GM12878 (cell line): ENCODE results near the gene HSF5. TPM values are rescaled to one million over a fixed set of nuclear protein-coding genes. Genes with fewer than 3 reads are reported as not detected.

Experiments used
- ATAC-seq: fragments of 200-7000 bp; cut with Tn5 transposase; 3 replicates; pipeline ENCODE4 v1.9.1; 2020; ENCODE audit warnings: mild to moderate bottlenecking, moderate library complexity
- BruUV-seq: library from RNA; stranded (reverse); fragments of 400-500 nt; replicated peaks from 2 replicates; lab custom pipeline; 2021; lab: Mats Ljungman, UMichigan
- CTCF ChIA-PET: fragments of 300-600 bp; sonication (Branson Sonifier 250); formaldehyde crosslinking; extraction: SDS; loops from one replicate; lab custom pipeline; 2021; ENCODE audit warnings: inconsistent platforms; lab: Yijun Ruan, JAX
- POLR2A ChIA-PET: fragments of 350-600 bp; formaldehyde crosslinking; extraction: SDS; loops from one replicate; lab custom pipeline; 2021; ENCODE audit warnings: inconsistent platforms; lab: Charles Lee
- RAD21 ChIA-PET: fragments of 300-600 bp; sonication (Branson Sonifier 250); formaldehyde crosslinking; loops from one replicate; lab custom pipeline; 2023; ENCODE audit warnings: antibody characterized with exemption; ENCODE audit not compliant: unreplicated experiment; lab: Charles Lee
- SMC1A ChIA-PET: fragments of 300-600 bp; sonication (Branson Sonifier 250); formaldehyde crosslinking; loops from one replicate; lab custom pipeline; 2023; ENCODE audit not compliant: unreplicated experiment, uncharacterized antibody; lab: Charles Lee
- DNase-seq: peaks from one replicate; pipeline ENCODE4 v3.0.0-alpha.2; 2011; ENCODE audit warnings: low read depth, low spot score
- FAIRE-seq: peaks from 3 replicates; lab custom pipeline; 2011; peaks lifted over from hg19 to GRCh38; lab: Jason Lieb, UNC
- H2AFZ ChIP-seq: 2 replicates; pipeline ENCODE4 v1.6.0; 2011; ENCODE audit warnings: low read depth, low read length, control low read depth; ENCODE audit not compliant: control insufficient read depth
- H3K27ac ChIP-seq: 2 replicates; pipeline ENCODE4 v1.5.1; 2011; ENCODE audit warnings: control low read depth; ENCODE audit not compliant: control insufficient read depth, insufficient read depth
- H3K27me3 ChIP-seq, 2 experiments: replicated peaks in 1 of 2; 2 replicates each; pipeline versions ENCODE4 v1.6.0 to v1.6.1; 2011; ENCODE audit warnings: low read length in 1 of 2; ENCODE audit not compliant: control insufficient read depth in 2 of 2, insufficient read depth in 2 of 2
- H3K36me3 ChIP-seq, 2 experiments: 2 replicates each; pipeline ENCODE4 v1.5.1; 2011; ENCODE audit warnings: low read length in 1 of 2; ENCODE audit not compliant: control insufficient read depth in 2 of 2, insufficient read depth in 2 of 2
- H3K4me1 ChIP-seq: 2 replicates; pipeline ENCODE4 v1.6.1; 2011; ENCODE audit warnings: mild to moderate bottlenecking, low read length, moderate library complexity, mixed read lengths; ENCODE audit not compliant: control insufficient read depth, insufficient read depth
- H3K4me2 ChIP-seq: 2 replicates; pipeline ENCODE4 v1.6.0; 2011; ENCODE audit warnings: control low read depth; ENCODE audit not compliant: control insufficient read depth, insufficient read depth
- H3K4me3 ChIP-seq: fragments of 200-600 bp; sonication (generic); 2 replicates; pipeline ENCODE4 v1.5.1; 2016
- H3K79me2 ChIP-seq: 2 replicates; pipeline ENCODE4 v1.6.0; 2011; ENCODE audit warnings: low read length; ENCODE audit not compliant: control insufficient read depth, insufficient read depth
- H3K9ac ChIP-seq: 2 replicates; pipeline ENCODE4 v1.8.0; 2011; ENCODE audit warnings: low read length, control low read depth, mixed read lengths; ENCODE audit not compliant: control insufficient read depth, insufficient read depth
- H3K9me3 ChIP-seq: replicated peaks from 3 replicates; pipeline ENCODE4 v1.5.1; 2011; ENCODE audit warnings: mild to moderate bottlenecking, low read length; ENCODE audit not compliant: control insufficient read depth, insufficient read depth
- H4K20me1 ChIP-seq: 2 replicates; pipeline ENCODE4 v1.6.0; 2011; ENCODE audit not compliant: control insufficient read depth, insufficient read depth
- CREB1 ChIP-seq: IDR thresholded peaks from 2 replicates; pipeline ENCODE4 v1.6.1; 2012; ENCODE audit warnings: low read depth, mild to moderate bottlenecking, inconsistent platforms
- CTCF ChIP-seq, 3 experiments: IDR thresholded peaks in 2 of 3; conservative IDR thresholded peaks in 1 of 3; 2 replicates each; pipeline ENCODE4 v1.5.1; 2011; ENCODE audit warnings: low read depth in 3 of 3, low read length in 3 of 3, mild to moderate bottlenecking in 3 of 3, control low read depth in 2 of 3, moderate library complexity in 2 of 3, inconsistent platforms in 1 of 3, mixed read lengths in 1 of 3; ENCODE audit not compliant: control insufficient read depth in 2 of 3, insufficient read depth in 1 of 3; ENCODE audit errors: extremely low read depth in 1 of 3
- NRF1 ChIP-seq: conservative IDR thresholded peaks from 2 replicates; pipeline ENCODE4 v1.6.1; 2011; ENCODE audit warnings: mild to moderate bottlenecking, low read depth, low read length, improper control_type of control experiment
- WGBS: methylation state at CpG from one replicate; pipeline ENCODE4 v1.1.6; 2016; ENCODE audit warnings: low lambda C conversion rate; ENCODE audit not compliant: insufficient replicate concordance, insufficient coverage; ENCODE audit errors: missing lambda C conversion rate; 5-methylcytosine and 5-hydroxymethylcytosine counted together
- in situ Hi-C: fragments of 300-500 bp; cut with MboI; formaldehyde crosslinking; loops from 9 replicates; pipeline ENCODE4 v1.14.3; 2018; ENCODE audit warnings: mixed read lengths
- intact Hi-C: fragments of 100-400 bp; cut with micrococcal nuclease; formaldehyde crosslinking; loops from one replicate; pipeline ENCODE4 v1.14.2; 2022; ENCODE audit not compliant: unreplicated experiment
- polyA plus RNA-seq, 11 experiments: library from polyadenylated mRNA; depleted of rRNA in 4 of 11; unstranded in 6 of 11; stranded (reverse) in 5 of 11; fragments of >200 nt; fragmentation: Nextera tagmentation in 4 of 11; fragmentation: Illumina TruSeq in 1 of 11; extraction: Ambion mirVana in 4 of 11; extraction: Trizol in 1 of 11; gene quantifications; 1 replicate in 1 of 11; 2 replicates in 10 of 11; pipeline versions ENCODE4 v1.2.1 to v1.2.3, GENCODE V29; 2011 to 2016; ENCODE audit warnings: inconsistent platforms in 2 of 11, missing spikeins in 2 of 11, low read depth in 1 of 11
- total RNA-seq, 4 experiments: library from RNA; depleted of rRNA in 3 of 4; stranded (reverse); fragments of >200 nt in 3 of 4; fragmentation: Illumina TruSeq in 1 of 4; extraction: Trizol in 1 of 4; gene quantifications; 2 replicates each; pipeline versions ENCODE4 v1.2.1 to v1.2.3, GENCODE V29; 2013 to 2021
- TF ChIP-seq, protein P1 (sequence below): fragments of 450-650 bp; IDR thresholded peaks from 2 replicates; pipeline ENCODE4 v1.6.1; 2017; ENCODE audit warnings: mild to moderate bottlenecking, moderate library complexity

The HSF5 gene
- total and polyA plus RNA-seq, 10 of the 15 experiments (the other 5 are each of a cell fraction or from before 2014, with no cell fraction given): 0.02 to 0.18 (median 0.06) TPM; not detected in 4

GRCh38 chr17:58527306-58527705 is 39.1 kb upstream of the HSF5 start:
- H3K9ac ChIP-seq: no peak overlapping the region
- intact Hi-C loops: no loop called here
- DNase-seq (no peak), FAIRE-seq (no peak), ATAC-seq (peak; percentile 50)
- no peaks in the 10 kb centered on the region for H3K9me3 ChIP-seq
- H3K4me3 ChIP-seq: no peak overlapping the region
- POLR2A ChIA-PET: interaction anchor here (0.9 kb wide), 1 partner anchor 104 kb away, joined by 3 read pairs; no protein-coding TSS in a partner anchor
- H3K4me1 ChIP-seq: 0 out of 2 replicates have a peak, but pooled peaks cover 3% of the 10 kb centered on the region
- H3K36me3 ChIP-seq: no peaks in the 10 kb centered on the region
- no TSS peak for BruUV-seq
- SMC1A ChIA-PET: interaction anchor here (0.7 to 1.2 kb wide), 2 partner anchors 14 to 790 kb away, joined by 3 read pairs; no protein-coding TSS in a partner anchor
- no peaks in the 10 kb centered on the region for H4K20me1 ChIP-seq
- CTCF ChIA-PET: interaction anchor here (0.9 to 2.3 kb wide), 5 partner anchors 9 to 477 kb away, joined by 3 to 9 read pairs (median 4); no protein-coding TSS in a partner anchor
- H3K27ac ChIP-seq: no peak overlapping the region
- no peaks in the 10 kb centered on the region for H3K79me2 ChIP-seq
- RAD21 ChIA-PET: interaction anchor here (1.4 kb wide), 1 partner anchor 50 kb away, joined by 3 read pairs; no protein-coding TSS in a partner anchor
- peaks cover under 1 to 2% of the 10 kb centered on the region in 2 experiments; a peak in 3 of 4 replicates for H3K27me3 ChIP-seq
- TF ChIP-seq CTCF (IDR thresholded peaks at IDR 0.05 in 2 of 3, conservative IDR thresholded peaks at IDR 0.05 in 1 of 3; ENCODE audit: control insufficient read depth in 2 of 3, extremely low read depth in 1 of 3, insufficient read depth in 1 of 3, low read depth in 3 of 3, low read length in 3 of 3) (peak; percentile 3 to 36 (median 29); a peak in 2 of 6 replicates), CREB1 (no peak), NRF1 (no peak)
- TF ChIP-seq, protein P1, sequence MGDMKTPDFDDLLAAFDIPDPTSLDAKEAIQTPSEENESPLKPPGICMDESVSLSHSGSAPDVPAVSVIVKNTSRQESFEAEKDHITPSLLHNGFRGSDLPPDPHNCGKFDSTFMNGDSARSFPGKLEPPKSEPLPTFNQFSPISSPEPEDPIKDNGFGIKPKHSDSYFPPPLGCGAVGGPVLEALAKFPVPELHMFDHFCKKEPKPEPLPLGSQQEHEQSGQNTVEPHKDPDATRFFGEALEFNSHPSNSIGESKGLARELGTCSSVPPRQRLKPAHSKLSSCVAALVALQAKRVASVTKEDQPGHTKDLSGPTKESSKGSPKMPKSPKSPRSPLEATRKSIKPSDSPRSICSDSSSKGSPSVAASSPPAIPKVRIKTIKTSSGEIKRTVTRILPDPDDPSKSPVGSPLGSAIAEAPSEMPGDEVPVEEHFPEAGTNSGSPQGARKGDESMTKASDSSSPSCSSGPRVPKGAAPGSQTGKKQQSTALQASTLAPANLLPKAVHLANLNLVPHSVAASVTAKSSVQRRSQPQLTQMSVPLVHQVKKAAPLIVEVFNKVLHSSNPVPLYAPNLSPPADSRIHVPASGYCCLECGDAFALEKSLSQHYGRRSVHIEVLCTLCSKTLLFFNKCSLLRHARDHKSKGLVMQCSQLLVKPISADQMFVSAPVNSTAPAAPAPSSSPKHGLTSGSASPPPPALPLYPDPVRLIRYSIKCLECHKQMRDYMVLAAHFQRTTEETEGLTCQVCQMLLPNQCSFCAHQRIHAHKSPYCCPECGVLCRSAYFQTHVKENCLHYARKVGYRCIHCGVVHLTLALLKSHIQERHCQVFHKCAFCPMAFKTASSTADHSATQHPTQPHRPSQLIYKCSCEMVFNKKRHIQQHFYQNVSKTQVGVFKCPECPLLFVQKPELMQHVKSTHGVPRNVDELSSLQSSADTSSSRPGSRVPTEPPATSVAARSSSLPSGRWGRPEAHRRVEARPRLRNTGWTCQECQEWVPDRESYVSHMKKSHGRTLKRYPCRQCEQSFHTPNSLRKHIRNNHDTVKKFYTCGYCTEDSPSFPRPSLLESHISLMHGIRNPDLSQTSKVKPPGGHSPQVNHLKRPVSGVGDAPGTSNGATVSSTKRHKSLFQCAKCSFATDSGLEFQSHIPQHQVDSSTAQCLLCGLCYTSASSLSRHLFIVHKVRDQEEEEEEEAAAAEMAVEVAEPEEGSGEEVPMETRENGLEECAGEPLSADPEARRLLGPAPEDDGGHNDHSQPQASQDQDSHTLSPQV: no peak
- TF ChIP-seq, all 136 proteins: peak for 1
- in situ Hi-C loops: no loop called here
- no peak overlapping the region for H3K4me2 ChIP-seq
- peak overlapping the region; percentile 1 for H2AFZ ChIP-seq
- 44% methylated on average over 2 of the region's 2 CpGs for WGBS
